WI38 (cell line): Measurements from ENCODE around the gene HSPB7.

Experiments used
- H3K4me3 ChIP-seq: 2 replicates; pipeline ENCODE4 v1.5.1; 2011; ENCODE audit warnings: low read depth, mild to moderate bottlenecking, control low read depth, low read length
- TF ChIP-seq, protein P1 (sequence below): IDR thresholded peaks from 2 replicates; pipeline ENCODE4 v1.5.1; 2012; ENCODE audit warnings: low read depth, mild to moderate bottlenecking, control low read depth, low read length

The HSPB7 gene

DNA sequence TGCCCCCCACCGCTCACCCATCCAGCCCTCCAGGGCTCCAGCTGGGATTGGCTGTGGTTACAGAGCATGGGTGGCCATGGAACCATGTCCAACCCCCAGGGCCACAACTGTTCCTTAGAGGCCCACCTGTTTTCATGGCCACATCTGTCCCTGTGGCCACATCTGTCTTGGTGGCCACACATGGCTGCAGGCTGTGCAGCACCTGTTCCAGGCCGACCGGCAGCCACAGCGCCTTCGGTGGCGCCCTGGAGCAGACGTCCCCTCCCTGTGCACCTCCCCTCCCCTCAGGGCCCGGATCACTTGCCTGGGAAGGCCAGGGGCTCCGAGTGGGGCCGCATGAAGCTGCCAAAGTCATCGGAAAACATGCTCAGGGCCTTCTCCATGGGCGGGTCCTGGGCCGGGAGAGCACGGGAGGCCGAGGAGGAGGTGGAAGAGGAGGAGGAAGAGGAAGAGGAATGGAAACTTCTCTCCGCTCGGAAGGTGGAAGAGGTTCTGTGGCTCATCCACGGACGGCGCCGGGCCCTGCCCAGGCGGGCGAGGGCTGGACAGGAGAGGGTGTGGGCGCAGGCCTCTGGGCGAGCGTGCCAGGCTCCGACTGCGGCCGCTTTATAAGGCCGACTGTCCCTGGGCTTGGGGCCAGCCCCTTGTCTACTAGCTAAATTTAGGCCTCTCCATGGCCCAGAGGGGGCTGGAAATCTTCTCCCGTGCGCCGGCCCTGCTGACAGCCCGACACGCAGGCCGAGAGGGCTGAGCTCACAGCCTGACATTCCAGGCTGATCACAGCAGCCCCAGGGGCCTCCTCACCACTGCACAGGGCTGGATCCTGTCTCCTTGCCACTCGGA lies at the start of gene HSPB7:
TSS of gene HSPB7 (minus strand) at position 583 of the 843 bp plus-strand sequence. CDS start at position 503, 80 bp downstream.
- TF ChIP-seq, protein P1, sequence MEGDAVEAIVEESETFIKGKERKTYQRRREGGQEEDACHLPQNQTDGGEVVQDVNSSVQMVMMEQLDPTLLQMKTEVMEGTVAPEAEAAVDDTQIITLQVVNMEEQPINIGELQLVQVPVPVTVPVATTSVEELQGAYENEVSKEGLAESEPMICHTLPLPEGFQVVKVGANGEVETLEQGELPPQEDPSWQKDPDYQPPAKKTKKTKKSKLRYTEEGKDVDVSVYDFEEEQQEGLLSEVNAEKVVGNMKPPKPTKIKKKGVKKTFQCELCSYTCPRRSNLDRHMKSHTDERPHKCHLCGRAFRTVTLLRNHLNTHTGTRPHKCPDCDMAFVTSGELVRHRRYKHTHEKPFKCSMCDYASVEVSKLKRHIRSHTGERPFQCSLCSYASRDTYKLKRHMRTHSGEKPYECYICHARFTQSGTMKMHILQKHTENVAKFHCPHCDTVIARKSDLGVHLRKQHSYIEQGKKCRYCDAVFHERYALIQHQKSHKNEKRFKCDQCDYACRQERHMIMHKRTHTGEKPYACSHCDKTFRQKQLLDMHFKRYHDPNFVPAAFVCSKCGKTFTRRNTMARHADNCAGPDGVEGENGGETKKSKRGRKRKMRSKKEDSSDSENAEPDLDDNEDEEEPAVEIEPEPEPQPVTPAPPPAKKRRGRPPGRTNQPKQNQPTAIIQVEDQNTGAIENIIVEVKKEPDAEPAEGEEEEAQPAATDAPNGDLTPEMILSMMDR = no peak
- H3K4me3 ChIP-seq = no peak within 1 kb of the TSS

DNA sequence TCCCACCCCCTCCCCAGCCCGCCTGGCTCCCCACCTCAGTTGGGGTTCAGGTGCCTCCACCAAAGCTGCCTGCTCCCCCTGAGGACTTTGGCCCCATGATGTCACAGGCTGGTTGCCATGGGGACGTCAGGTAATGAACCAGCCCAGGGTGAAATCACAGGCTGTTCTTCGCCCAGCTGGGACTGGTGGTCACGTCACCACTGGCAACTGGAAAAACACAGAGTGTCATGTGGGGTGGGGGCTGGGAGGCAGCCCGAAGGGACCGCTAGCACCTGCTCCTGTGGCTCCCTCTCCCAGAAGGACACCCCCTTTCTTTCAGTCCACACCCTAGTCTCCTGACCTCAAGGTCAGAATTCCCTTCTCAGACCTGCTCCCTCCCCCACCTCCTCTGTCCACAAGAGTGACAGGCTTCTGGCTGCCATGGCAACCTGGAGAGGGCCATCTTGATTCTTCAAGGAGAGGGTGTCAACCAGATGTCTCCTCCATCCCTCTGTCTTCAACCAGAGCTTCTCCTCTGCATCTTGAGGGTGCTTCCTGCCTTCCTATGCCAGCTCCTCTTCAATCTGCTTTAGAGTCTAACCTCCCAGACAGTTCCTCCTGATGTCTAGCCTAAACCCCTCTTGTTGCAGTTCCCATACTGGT lies 49.4 kb upstream of the HSPB7 start:
- no peak overlapping the region for H3K4me3 ChIP-seq
- TF ChIP-seq, protein P1 = no peak

DNA sequence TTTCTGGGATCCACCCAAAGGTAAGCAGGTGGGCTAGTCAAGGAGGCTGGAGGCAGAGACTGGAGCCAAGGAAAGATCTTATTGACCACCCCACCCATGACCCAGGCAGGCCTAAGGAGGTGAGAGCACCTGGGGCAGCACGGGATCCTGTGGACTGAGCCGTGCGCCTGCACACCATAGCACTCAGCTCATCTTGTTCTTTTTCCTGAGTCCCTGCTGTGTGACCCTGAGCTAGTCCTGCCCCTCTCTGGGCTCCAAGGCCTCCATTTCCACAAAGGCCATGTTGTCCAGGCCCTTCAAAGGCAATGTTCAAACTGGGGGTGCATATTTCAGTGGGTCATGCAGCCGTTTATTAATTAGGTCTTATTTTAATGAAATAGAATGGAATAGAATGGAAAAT lies 48.4 kb upstream of the HSPB7 start:
- TF ChIP-seq, protein P1 = no peak
- H3K4me3 ChIP-seq = no peak overlapping the region

DNA sequence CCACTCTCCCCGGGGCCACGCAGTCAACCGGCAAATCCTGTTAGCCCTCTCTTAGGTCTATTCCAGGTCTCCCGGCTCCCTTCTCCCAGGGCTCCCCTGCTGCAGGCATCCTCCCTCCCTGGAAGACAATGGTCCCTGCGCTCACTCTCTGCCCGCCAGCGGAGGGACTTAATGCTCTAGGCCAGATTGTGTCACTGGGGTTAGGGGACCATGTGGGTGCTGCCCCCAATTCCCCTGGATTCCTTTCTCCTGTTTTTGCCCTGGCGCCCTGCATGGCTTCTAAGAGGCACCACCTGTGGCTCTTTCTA lies 47.4 kb upstream of the HSPB7 start:
- TF ChIP-seq, protein P1 = no peak
- H3K4me3 ChIP-seq = no peak overlapping the region

DNA sequence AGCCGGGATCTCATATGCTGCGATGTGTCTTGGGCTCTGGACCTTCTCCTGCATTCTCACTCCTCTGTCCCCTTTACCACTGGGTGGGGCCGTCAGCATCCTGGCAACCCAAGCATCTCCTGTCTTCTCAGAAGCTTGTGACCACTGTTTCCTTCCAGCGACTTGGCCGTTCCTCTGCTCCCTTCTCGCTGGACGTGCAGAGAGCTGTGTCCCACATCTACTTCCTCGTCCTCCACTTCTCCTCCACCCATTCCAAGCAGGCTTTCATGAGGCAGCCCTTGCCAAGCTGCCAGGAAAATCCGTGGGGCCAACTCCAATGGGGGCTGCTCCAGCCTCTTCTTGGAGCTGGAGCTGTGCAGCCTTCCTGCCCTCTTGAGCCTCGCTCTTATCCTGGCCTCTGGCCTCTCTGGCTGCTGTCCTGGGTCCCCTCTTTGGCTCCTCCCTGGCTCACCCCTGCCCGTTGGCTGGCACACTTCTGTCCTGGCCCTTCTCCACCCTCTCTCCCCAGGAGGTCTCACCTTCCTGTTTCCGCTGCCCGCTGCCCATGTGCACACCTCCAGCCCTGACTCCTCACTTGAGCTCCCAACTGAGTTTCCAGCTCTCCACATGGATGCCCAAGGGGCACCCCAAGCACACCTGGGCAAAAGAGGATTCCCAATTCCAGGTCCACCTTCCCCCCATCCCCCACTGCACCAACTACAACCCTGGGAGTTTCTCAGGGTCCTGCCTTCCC lies 46.9 kb upstream of the HSPB7 start:
- TF ChIP-seq, protein P1 = no peak
- H3K4me3 ChIP-seq = no peak overlapping the region

DNA sequence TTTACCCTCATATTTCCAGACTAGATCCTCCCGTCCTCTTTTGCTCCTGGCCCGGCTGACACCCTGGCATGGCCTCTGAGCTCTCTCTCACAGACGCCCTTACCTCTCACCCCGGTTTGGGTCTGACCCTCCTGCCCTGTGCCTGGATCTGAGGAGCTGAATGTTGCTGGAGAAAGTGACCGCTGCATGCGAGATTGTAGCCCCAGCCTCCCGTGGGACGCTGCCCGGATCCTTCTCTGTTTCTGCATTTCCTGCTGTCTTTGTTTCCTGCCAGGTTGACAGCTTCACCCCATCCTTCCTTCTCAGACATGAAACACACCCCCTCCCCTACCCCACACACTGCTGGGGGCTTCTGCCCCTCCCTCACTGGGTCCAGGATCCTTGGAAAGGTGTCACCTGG lies 46.1 kb upstream of the HSPB7 start:
- no peak overlapping the region for H3K4me3 ChIP-seq
- TF ChIP-seq, protein P1 = no peak
